Ecto neural progenitor cell (in vitro differentiated cells): ENCODE data around the gene OGFOD3.
"Not testable (repeated sequence)": the region's sequence is repeated elsewhere in the genome, so short reads cannot be mapped to it uniquely, and the experiment has no call there.

Experiments
- DNase-seq: peaks from one replicate; pipeline ENCODE4 v3.0.0-alpha.2; 2018; ENCODE audit warnings: low spot score

Gene OGFOD3

GRCh38 chr17:82433560-82434215 is 15.3 kb upstream of the OGFOD3 start:
- DNase-seq = no peak

GRCh38 chr17:82432017-82432416 is 13.6 kb upstream of the OGFOD3 start:
- no peak for DNase-seq

GRCh38 chr17:82429824-82430223 is 11.4 kb upstream of the OGFOD3 start:
- DNase-seq = no peak

GRCh38 chr17:82428546-82428945 is 10.2 kb upstream of the OGFOD3 start:
- DNase-seq = no peak

- DNase-seq = no peak
Measured at GRCh38 chr17:82424863-82425159, 6.4 kb upstream of the OGFOD3 start.

- no peak for DNase-seq
Measured at GRCh38 chr17:82424001-82424862, 5.8 kb upstream of the OGFOD3 start.

- DNase-seq = no peak
Measured at GRCh38 chr17:82419540-82419939, 1.2 kb upstream of the OGFOD3 start.

GRCh38 chr17:82416771-82417170 is 1.6 kb downstream of the OGFOD3 start:
- no peak for DNase-seq

GRCh38 chr17:82416264-82416663 is 2.1 kb downstream of the OGFOD3 start:
- no peak for DNase-seq

- no peak for DNase-seq
Measured at GRCh38 chr17:82415786-82416185, 2.6 kb downstream of the OGFOD3 start.

- DNase-seq = no peak
Measured at GRCh38 chr17:82415336-82415735, 3.0 kb downstream of the OGFOD3 start.

GRCh38 chr17:82414548-82415281 is 3.7 kb downstream of the OGFOD3 start:
- DNase-seq = peak; percentile 93

- no peak for DNase-seq
Measured at GRCh38 chr17:82412535-82413520, 5.6 kb downstream of the OGFOD3 start.

- not testable (repeated sequence) for DNase-seq
Measured at GRCh38 chr17:82412081-82412480, 6.3 kb downstream of the OGFOD3 start.

- DNase-seq = no peak
Measured at GRCh38 chr17:82411396-82412053, 6.9 kb downstream of the OGFOD3 start.

- no peak for DNase-seq
Measured at GRCh38 chr17:82410014-82410716, 8.2 kb downstream of the OGFOD3 start.

- no peak for DNase-seq
Measured at GRCh38 chr17:82408938-82409318, 9.5 kb downstream of the OGFOD3 start.

GRCh38 chr17:82408288-82408937 is 10.0 kb downstream of the OGFOD3 start:
- no peak for DNase-seq

GRCh38 chr17:82407255-82407654 is 11.1 kb downstream of the OGFOD3 start:
- no peak for DNase-seq

GRCh38 chr17:82406131-82406671 is 12.2 kb downstream of the OGFOD3 start:
- DNase-seq = no peak
